ENCODE measurements around the gene WBP2.

- TF ChIP-seq CTCF (IDR thresholded peaks at IDR 0.05; ENCODE audit: insufficient read depth, low read depth, low read length) = no peak
- no peak for TF ChIP-seq EZH2 (IDR thresholded peaks at IDR 0.05; ENCODE audit: insufficient read depth, low read length)
Observed at GRCh38 chr17:75891605-75892555, 36.7 kb upstream of the WBP2 start.
